ENCODE data around the gene PGAM2.

Gene PGAM2

DNA sequence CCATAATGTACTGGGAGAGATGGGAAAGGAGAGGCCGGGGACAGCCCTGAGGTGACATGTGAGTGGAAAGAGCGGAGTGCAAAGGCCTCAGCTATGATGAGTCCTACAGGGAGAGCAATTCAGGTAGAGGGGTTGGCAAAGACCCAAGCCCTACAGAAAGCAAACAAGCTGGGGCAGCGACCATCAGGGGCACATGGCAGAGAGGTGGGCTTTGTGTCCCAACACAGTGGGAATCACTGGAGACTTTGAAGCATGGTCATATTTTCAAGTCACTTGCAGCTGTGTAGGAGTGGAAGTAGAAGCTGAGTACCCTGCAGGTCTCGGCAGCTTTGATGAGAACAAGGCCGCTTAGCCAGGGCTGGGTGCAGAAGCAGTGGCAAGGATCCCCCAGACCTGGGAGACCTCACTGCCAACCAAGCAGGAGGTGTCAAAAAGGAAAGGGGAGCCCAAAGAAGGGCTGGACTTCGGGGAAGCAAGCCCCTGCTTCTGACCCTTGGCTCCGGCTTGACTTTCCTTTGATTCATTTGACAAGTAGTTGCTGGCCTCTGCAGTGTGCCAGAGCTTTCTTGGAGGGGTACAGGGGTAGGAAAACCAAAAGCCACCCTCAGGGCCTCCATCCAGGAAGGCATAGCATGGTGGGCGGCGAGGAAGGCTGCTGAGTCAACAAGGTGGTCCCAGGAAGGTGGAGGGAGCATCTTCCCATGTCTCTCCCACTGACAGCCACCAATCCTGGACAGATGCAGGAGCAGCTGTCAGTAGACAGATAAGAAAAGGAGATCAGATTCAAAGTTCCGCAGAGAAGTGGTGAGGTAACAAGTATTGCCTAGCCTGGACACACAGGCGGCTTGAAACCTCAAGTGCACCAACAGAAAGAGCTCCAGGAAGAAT, 1.9 kb upstream of the PGAM2 start:
- TF ChIP-seq POLR2AphosphoS5 (IDR thresholded peaks at IDR 0.05; ENCODE audit: low read depth, low read length) (no peak), TAF1 (IDR thresholded peaks at IDR 0.05; ENCODE audit: borderline replicate concordance, insufficient read depth, low read length) (no peak), SIN3A (IDR thresholded peaks at IDR 0.05; ENCODE audit: borderline replicate concordance, insufficient read depth, low read length) (no peak), FOXP2 (optimal IDR thresholded peaks at IDR 0.05; ENCODE audit: borderline replicate concordance, extremely low read depth, extremely low read length, insufficient read depth) (no peak)
- TF ChIP-seq, protein P1, sequence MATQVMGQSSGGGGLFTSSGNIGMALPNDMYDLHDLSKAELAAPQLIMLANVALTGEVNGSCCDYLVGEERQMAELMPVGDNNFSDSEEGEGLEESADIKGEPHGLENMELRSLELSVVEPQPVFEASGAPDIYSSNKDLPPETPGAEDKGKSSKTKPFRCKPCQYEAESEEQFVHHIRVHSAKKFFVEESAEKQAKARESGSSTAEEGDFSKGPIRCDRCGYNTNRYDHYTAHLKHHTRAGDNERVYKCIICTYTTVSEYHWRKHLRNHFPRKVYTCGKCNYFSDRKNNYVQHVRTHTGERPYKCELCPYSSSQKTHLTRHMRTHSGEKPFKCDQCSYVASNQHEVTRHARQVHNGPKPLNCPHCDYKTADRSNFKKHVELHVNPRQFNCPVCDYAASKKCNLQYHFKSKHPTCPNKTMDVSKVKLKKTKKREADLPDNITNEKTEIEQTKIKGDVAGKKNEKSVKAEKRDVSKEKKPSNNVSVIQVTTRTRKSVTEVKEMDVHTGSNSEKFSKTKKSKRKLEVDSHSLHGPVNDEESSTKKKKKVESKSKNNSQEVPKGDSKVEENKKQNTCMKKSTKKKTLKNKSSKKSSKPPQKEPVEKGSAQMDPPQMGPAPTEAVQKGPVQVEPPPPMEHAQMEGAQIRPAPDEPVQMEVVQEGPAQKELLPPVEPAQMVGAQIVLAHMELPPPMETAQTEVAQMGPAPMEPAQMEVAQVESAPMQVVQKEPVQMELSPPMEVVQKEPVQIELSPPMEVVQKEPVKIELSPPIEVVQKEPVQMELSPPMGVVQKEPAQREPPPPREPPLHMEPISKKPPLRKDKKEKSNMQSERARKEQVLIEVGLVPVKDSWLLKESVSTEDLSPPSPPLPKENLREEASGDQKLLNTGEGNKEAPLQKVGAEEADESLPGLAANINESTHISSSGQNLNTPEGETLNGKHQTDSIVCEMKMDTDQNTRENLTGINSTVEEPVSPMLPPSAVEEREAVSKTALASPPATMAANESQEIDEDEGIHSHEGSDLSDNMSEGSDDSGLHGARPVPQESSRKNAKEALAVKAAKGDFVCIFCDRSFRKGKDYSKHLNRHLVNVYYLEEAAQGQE (IDR thresholded peaks at IDR 0.05; ENCODE audit: insufficient read depth in 1 of 2, low read depth in 2 of 2, low read length in 2 of 2): no peak

DNA sequence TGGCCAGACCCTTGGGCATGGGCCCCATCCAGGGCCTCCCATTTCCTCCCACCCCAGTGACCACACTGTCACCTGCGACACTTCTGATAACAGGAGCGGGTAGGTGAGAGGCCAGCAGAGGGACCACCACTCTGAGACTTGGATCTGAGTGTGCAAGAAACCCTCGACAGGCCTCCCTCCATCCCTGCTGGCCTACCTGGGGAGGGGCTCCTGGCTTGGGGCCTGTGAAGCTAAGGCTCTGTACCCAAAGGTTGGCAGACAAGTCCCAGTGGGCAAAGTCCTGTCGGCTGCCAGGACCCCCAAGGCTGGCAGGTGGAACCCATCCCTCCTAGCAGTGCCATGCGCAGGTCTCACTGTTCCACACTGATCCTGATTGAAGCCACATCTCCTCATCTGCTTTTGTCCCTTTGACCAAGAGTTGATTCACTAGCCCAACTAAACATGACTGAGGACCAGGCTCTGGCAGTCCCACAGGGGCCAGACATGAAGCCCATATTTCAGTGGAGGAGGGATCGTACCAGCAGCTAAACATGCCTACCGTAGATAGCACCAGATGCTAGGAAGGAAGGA, 1.2 kb upstream of the PGAM2 start:
- TF ChIP-seq FOXP2 (optimal IDR thresholded peaks at IDR 0.05; ENCODE audit: borderline replicate concordance, extremely low read depth, extremely low read length, insufficient read depth): no peak
- TF ChIP-seq, protein P1 (IDR thresholded peaks at IDR 0.05; ENCODE audit: insufficient read depth in 1 of 2, low read depth in 2 of 2, low read length in 2 of 2): no peak
- TF ChIP-seq SIN3A (IDR thresholded peaks at IDR 0.05; ENCODE audit: borderline replicate concordance, insufficient read depth, low read length): no peak
- no peak for TF ChIP-seq TAF1 (IDR thresholded peaks at IDR 0.05; ENCODE audit: borderline replicate concordance, insufficient read depth, low read length)
- no peak for TF ChIP-seq POLR2AphosphoS5 (IDR thresholded peaks at IDR 0.05; ENCODE audit: low read depth, low read length)

DNA sequence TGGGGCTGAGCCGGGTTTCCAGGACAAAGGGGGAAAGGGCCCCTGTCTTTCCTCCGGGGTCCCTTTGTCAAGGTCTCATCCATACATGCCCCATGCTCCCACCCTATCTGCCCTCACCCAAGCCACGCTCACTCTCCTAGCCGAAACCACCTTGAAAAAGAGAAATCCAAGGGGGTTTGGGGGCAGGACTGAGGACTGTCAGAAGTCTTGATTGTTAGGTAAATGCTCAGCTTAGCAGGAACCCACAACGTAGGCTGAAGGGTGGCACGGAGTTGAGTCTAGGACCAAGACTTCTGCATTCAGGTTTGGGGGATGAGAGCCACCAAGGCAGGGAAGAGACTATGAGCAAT, 719 bp upstream of the PGAM2 start:
- TF ChIP-seq POLR2AphosphoS5 (IDR thresholded peaks at IDR 0.05; ENCODE audit: low read depth, low read length) (no peak; the same call in 1 of the 2 replicates), TAF1 (IDR thresholded peaks at IDR 0.05; ENCODE audit: borderline replicate concordance, insufficient read depth, low read length) (no peak), FOXP2 (optimal IDR thresholded peaks at IDR 0.05; ENCODE audit: borderline replicate concordance, extremely low read depth, extremely low read length, insufficient read depth) (no peak), SIN3A (IDR thresholded peaks at IDR 0.05; ENCODE audit: borderline replicate concordance, insufficient read depth, low read length) (no peak)
- TF ChIP-seq, protein P1 (IDR thresholded peaks at IDR 0.05; ENCODE audit: insufficient read depth in 1 of 2, low read depth in 2 of 2, low read length in 2 of 2): no peak

DNA sequence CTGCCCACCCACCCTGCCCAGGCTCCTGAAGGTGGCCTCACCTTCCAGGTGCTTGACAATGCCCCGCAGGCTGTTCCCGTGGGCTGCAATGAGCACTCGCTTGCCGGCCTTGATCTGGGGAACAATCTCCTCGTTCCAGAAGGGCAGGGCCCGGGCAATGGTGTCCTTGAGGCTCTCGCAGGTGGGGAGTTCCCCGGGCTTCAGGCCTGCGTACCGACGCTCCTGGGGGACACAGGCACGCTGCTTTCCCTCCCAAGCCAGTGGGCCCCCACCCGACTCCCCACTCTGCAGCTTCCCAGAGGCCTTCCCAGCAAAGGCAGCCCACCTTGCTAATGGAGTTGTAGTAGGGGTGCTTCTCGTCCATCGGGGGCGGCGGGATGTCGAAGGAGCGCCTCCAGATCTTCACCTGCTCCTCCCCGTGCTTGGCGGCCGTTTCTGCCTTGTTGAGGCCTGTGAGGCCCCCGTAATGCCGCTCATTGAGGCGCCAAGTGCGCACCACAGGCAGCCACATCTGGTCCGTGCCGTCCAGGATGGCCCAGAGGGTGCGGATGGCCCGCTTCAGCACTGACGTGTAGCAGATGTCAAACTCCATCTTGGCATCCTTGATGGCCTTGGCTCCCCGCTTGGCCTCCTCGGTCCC, 456 bp downstream of the PGAM2 start:
- TF ChIP-seq SIN3A (IDR thresholded peaks at IDR 0.05; ENCODE audit: borderline replicate concordance, insufficient read depth, low read length) (no peak), TAF1 (IDR thresholded peaks at IDR 0.05; ENCODE audit: borderline replicate concordance, insufficient read depth, low read length) (no peak), FOXP2 (optimal IDR thresholded peaks at IDR 0.05; ENCODE audit: borderline replicate concordance, extremely low read depth, extremely low read length, insufficient read depth) (no peak), POLR2AphosphoS5 (IDR thresholded peaks at IDR 0.05; ENCODE audit: low read depth, low read length) (no peak)
- TF ChIP-seq, protein P1 (IDR thresholded peaks at IDR 0.05; ENCODE audit: insufficient read depth in 1 of 2, low read depth in 2 of 2, low read length in 2 of 2): no peak

Measured in PFSK-1 (cell line).